ENCODE results near the gene FOXS1. TPM values are rescaled to one million over a fixed set of nuclear protein-coding genes. Genes with fewer than 3 reads are reported as not detected.

FOXS1 gene
- total and polyA plus RNA-seq, 10 of the 15 experiments (the other 5 are each of a cell fraction or from before 2014, with no cell fraction given) = not detected

DNA sequence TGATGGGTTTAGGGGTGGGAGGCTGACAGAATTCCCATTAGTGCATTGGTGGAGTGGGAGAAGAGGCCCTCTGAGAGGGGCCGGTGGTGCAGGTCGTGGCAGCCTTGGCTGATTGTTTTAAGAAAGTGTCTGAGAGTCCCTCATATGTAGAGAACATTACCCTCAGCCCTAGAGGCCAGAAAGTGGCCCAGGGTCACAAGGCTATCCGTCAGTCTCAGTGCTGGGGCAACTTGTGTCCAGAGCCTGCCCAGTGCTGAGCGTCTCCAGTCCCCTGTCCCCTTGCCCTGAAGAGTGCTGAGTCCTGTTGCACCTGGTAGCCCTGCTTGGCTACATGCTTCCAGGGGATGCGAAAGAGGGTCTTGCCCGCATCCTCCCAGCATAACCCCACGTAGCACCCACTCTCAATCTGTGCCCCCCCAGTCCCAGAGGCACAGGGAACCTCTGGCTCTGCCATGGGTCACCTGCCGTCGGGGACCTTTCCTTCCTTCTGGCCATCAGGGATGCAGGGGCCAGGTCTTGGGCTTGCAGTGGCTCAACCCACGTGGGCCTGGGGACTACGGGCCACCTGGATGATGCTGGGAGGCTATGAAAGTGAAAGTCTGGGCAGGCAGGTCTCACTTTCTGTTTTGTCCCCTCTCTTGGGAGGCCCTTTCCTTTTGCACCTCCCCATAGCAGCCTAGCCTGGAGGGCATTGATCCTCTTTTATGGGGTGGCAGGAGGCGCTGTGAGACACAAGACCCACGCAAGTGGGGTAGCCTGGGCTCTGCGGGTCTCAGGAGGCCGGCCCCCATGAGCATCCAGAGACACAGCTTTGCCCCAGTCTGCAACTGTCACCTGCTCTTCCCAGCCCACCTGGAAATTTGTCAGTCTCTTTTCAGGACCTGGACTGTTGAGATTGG is 12.7 kb upstream of the FOXS1 start (continued):
- TF ChIP-seq USF1 (IDR thresholded peaks at IDR 0.05; ENCODE audit: borderline replicate concordance, extremely low read length, insufficient read depth, low read depth, low read length) = peak; percentile 48
- no peak for TF ChIP-seq ZZZ3 (IDR thresholded peaks at IDR 0.05; ENCODE audit: control insufficient read depth, insufficient read length, low read depth)
- no peak for TF ChIP-seq NFIC (IDR thresholded peaks at IDR 0.05; ENCODE audit: low read depth, low read length)
- 0 out of 2 replicates have a peak, but pooled peaks have one; percentile 26 for TF ChIP-seq RAD51 (IDR thresholded peaks at IDR 0.05)
- peak; percentile 39 for TF ChIP-seq IKZF1 (conservative IDR thresholded peaks at IDR 0.05)

DNA sequence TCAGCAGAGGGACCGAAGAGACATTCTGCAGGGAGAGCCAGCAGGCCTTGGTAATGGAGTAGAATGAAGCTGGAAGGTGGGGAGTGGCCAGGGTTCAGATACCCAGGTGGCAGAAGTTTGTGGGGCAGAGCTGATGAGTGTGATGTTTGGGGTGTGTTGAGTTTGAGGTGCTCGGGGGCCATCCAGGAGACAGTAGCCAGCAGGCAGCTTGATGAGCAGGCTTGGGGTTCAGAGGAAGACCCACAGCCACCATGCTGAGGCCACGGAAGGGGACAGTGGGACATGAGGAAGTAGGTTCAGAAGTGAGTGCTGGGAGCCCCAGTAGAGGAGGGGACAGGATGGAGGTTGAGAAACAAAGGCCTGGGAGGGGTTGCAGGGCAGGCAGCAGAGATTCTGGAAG is 11.1 kb upstream of the FOXS1 start:
- no peaks in the 10 kb centered on the region for H3K79me2 ChIP-seq (ENCODE audit: control insufficient read depth, insufficient read depth, low read length)
- intact Hi-C loops (cut with micrococcal nuclease; ENCODE audit: unreplicated experiment) = no loop called here
- in situ Hi-C loops (cut with MboI) = loop anchor here (5.0 to 10.0 kb wide), 2 partner anchors 96 to 238 kb away; partner anchors contain the start of gene PDRG1
- no peak overlapping the region for H3K9ac ChIP-seq (ENCODE audit: control insufficient read depth, insufficient read depth, low read length)
- ChIA-PET RAD21 (ENCODE audit: unreplicated experiment) (interaction anchor here (2.2 to 7.6 kb wide), 5 partner anchors 11 to 179 kb away, joined by 7 to 248 read pairs (median 12); partner anchors contain the start of gene PDRG1), POLR2A (interaction anchor here (3.0 kb wide), 1 partner anchor 96 kb away, joined by 8 read pairs; the partner anchor contains the start of gene PDRG1), CTCF (interaction anchor here (1.0 to 13.1 kb wide), 8 partner anchors 10 to 179 kb away, joined by 4 to 307 read pairs (median 16); partner anchors contain the start of gene PDRG1), SMC1A (ENCODE audit: uncharacterized antibody, unreplicated experiment) (interaction anchor here (1.0 to 7.9 kb wide), 5 partner anchors 10 to 176 kb away, joined by 3 to 181 read pairs (median 19); partner anchors contain the start of gene PDRG1)
- FAIRE-seq (no peak), ATAC-seq (no peak), DNase-seq (ENCODE audit: low read depth, low spot score) (no peak)
- whole genome bisulfite sequencing (ENCODE audit: insufficient coverage, insufficient replicate concordance, low lambda C conversion rate, missing lambda C conversion rate) = 26% methylated on average over 3 of the region's 3 CpGs
- no peaks in the 10 kb centered on the region for H4K20me1 ChIP-seq (ENCODE audit: control insufficient read depth, insufficient read depth)
- H3K4me2 ChIP-seq (ENCODE audit: control insufficient read depth, insufficient read depth) = no peak overlapping the region
- peaks cover 10% of the 10 kb centered on the region for H3K4me1 ChIP-seq (ENCODE audit: control insufficient read depth, insufficient read depth, low read length)
- peaks cover 0 to 6% of the 10 kb centered on the region in 2 experiments; a peak in 1 of 4 replicates for H3K27me3 ChIP-seq (replicated peaks in 1 of 2; ENCODE audit: control insufficient read depth in 2 of 2, insufficient read depth in 2 of 2, low read length in 1 of 2)
- no peak overlapping the region for H2AFZ ChIP-seq (ENCODE audit: control insufficient read depth, low read depth, low read length)
- no peak overlapping the region for H3K27ac ChIP-seq (ENCODE audit: control insufficient read depth, insufficient read depth)
- H3K36me3 ChIP-seq (ENCODE audit: control insufficient read depth in 2 of 2, insufficient read depth in 2 of 2, low read length in 1 of 2) = no peaks in the 10 kb centered on the region
- H3K9me3 ChIP-seq (replicated peaks; ENCODE audit: control insufficient read depth, insufficient read depth, low read length) = no peaks in the 10 kb centered on the region
- BruUV-seq (replicated peaks) = no TSS peak
- no peak overlapping the region for H3K4me3 ChIP-seq
- TF ChIP-seq PAX8 (IDR thresholded peaks at IDR 0.05) (no peak), MTA3 (IDR thresholded peaks at IDR 0.05; ENCODE audit: borderline replicate concordance, low read length) (no peak), MYB (IDR thresholded peaks at IDR 0.05; ENCODE audit: borderline replicate concordance, low read depth, low read length) (no peak), TAF1 (IDR thresholded peaks at IDR 0.05; ENCODE audit: borderline replicate concordance, low read depth, low read length) (no peak), SMARCA5 (IDR thresholded peaks at IDR 0.05) (no peak)

Data from GM12878 (cell line).